ENCODE results near the gene GPLD1.

The GPLD1 gene

DNA sequence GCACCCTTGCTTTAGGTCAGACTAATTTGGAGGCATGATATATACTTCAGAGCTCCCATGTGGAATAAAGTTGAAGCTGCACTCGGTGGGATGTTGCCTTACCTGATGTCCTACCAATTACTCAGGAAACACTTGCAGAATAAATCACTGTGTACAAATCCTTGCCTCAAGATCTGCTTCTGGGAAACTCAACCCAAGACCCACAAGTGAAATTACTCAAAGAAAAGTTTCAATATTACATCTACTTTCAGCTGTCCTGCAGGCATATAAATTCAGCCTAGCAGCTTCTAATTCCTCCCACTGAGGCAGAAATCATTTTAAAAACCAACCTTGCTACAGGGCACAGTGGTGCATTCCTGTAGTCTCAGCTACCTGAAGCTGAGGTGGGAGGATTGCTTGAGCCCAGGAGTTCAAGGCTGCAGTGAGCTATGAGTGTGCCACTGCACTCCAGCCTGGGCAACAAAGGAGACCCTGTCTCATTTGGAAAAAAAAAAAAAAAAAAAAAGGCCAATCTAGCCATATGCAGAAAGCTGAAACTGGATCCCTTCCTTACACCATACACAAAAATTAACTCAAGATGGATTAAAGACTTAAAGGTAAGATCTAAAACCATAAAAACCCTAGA lies 110.8 kb downstream of the GPLD1 start:
- DNase-seq = no peak

Data from NCI-H69 (cell line).